Thymus (tissue), 11 donors: ENCODE results near the gene DOCK3. TPM values are rescaled to one million over a fixed set of nuclear protein-coding genes. Genes with fewer than 3 reads are reported as not detected.
"Not testable (repeated sequence)": the region's sequence is repeated elsewhere in the genome, so short reads cannot be mapped to it uniquely, and the experiment has no call there.

Experiments
- DNase-seq, 9 donors: peaks; one replicate each; pipeline ENCODE4 v3.0.0-alpha.2; 2013; ENCODE audit warnings: low spot score in 9 of 9, low read depth in 6 of 9, missing footprints in 1 of 9
- H3K27ac ChIP-seq, 2 donors: one replicate each; pipeline ENCODE4 v1.5.1; 2013; ENCODE audit warnings: control low read depth in 1 of 2, low read depth in 1 of 2, low read length in 1 of 2, mild to moderate bottlenecking in 1 of 2, moderate library complexity in 1 of 2
- H3K27me3 ChIP-seq, 2 donors: one replicate each; pipeline ENCODE4 v1.5.1; 2013; ENCODE audit warnings: low read length in 1 of 2; ENCODE audit not compliant: control insufficient read depth in 2 of 2, insufficient read depth in 1 of 2
- H3K36me3 ChIP-seq, 2 donors: one replicate each; pipeline ENCODE4 v1.5.1; 2013; ENCODE audit warnings: low read length in 1 of 2, mild to moderate bottlenecking in 1 of 2, moderate library complexity in 1 of 2; ENCODE audit not compliant: control insufficient read depth in 2 of 2, insufficient read depth in 2 of 2
- H3K4me1 ChIP-seq, 2 donors: one replicate each; pipeline ENCODE4 v1.5.1; 2013; ENCODE audit warnings: low read length in 2 of 2; ENCODE audit not compliant: control insufficient read depth in 2 of 2, insufficient read depth in 2 of 2
- H3K4me3 ChIP-seq, 2 donors: one replicate each; pipeline ENCODE4 v1.5.1; 2013; ENCODE audit warnings: low read length in 2 of 2, control low read depth in 1 of 2, mild to moderate bottlenecking in 1 of 2
- H3K9me3 ChIP-seq, 2 donors: one replicate each; pipeline ENCODE4 v1.5.1; 2013; ENCODE audit warnings: low read length in 1 of 2, mild to moderate bottlenecking in 1 of 2; ENCODE audit not compliant: control insufficient read depth in 2 of 2, insufficient read depth in 1 of 2
- WGBS: extraction: QIAGEN DNeasy Blood & Tissue Kit; methylation state at CpG from one replicate; pipeline ENCODE4 v1.1.7; 2013; 5-methylcytosine and 5-hydroxymethylcytosine counted together
- polyA plus RNA-seq: library from polyadenylated mRNA; stranded (reverse); fragments of 200-250 nt; gene quantifications from one replicate; pipeline ENCODE4 v1.2.3, GENCODE V29; 2013
- total RNA-seq: library from RNA; stranded (reverse); fragments of 120-200 nt; gene quantifications from one replicate; pipeline ENCODE4 v1.2.4, GENCODE V29; 2013
- donor health status: healthy.

DOCK3 gene
- total and polyA plus RNA-seq, 2 donors = 0.05 to 0.21 TPM

GRCh38 chr3:50792568-50792967 lies 117.8 kb downstream of the DOCK3 start:
- H3K27ac ChIP-seq = no peak overlapping the region
- H3K4me1 ChIP-seq = no peaks in the 10 kb centered on the region
- no peaks in the 10 kb centered on the region for H3K36me3 ChIP-seq
- no peak overlapping the region for H3K4me3 ChIP-seq
- 93% methylated on average over 4 of the region's 4 CpGs for WGBS
- no peaks in the 10 kb centered on the region for H3K9me3 ChIP-seq
- H3K27me3 ChIP-seq = no peaks in the 10 kb centered on the region
- no peak for DNase-seq

- not testable (repeated sequence) for H3K36me3 ChIP-seq, H3K4me1 ChIP-seq, H3K27me3 ChIP-seq, DNase-seq, H3K4me3 ChIP-seq, H3K27ac ChIP-seq
- WGBS = 97% methylated on average over 27 of the region's 27 CpGs
- peaks cover 0 to 22% of the 10 kb centered on the region in 2 donors for H3K9me3 ChIP-seq
Measured at GRCh38 chr3:50803805-50804204, 129.1 kb downstream of the DOCK3 start.

GRCh38 chr3:50804376-50804775 lies 129.6 kb downstream of the DOCK3 start:
- not testable (repeated sequence) for H3K36me3 ChIP-seq, DNase-seq, H3K4me3 ChIP-seq, H3K27me3 ChIP-seq, H3K4me1 ChIP-seq, H3K27ac ChIP-seq
- peaks cover 0 to 22% of the 10 kb centered on the region in 2 donors for H3K9me3 ChIP-seq
- 98% methylated on average over 19 of the region's 20 CpGs for WGBS

GRCh38 chr3:50805321-50805720 lies 130.6 kb downstream of the DOCK3 start:
- H3K4me1 ChIP-seq = no peaks in the 10 kb centered on the region
- H3K27me3 ChIP-seq = no peaks in the 10 kb centered on the region
- H3K27ac ChIP-seq = no peak overlapping the region
- DNase-seq = no peak
- WGBS = 94% methylated on average over 3 of the region's 3 CpGs
- no peaks in the 10 kb centered on the region for H3K36me3 ChIP-seq
- no peak overlapping the region for H3K4me3 ChIP-seq
- H3K9me3 ChIP-seq = peaks cover 0 to 22% of the 10 kb centered on the region in 2 donors

GRCh38 chr3:50806031-50806430 lies 131.3 kb downstream of the DOCK3 start:
- H3K27me3 ChIP-seq = no peaks in the 10 kb centered on the region
- H3K36me3 ChIP-seq = no peaks in the 10 kb centered on the region
- peaks cover 0 to 22% of the 10 kb centered on the region in 2 donors for H3K9me3 ChIP-seq
- H3K4me1 ChIP-seq = no peaks in the 10 kb centered on the region
- 92% methylated on average over 1 of the region's 1 CpG for WGBS
- DNase-seq = no peak
- H3K27ac ChIP-seq = no peak overlapping the region
- H3K4me3 ChIP-seq = no peak overlapping the region

GRCh38 chr3:50806806-50807205 lies 132.1 kb downstream of the DOCK3 start:
- H3K27ac ChIP-seq = no peak overlapping the region
- no peak overlapping the region for H3K4me3 ChIP-seq
- no peaks in the 10 kb centered on the region for H3K4me1 ChIP-seq
- no peaks in the 10 kb centered on the region for H3K36me3 ChIP-seq
- no peaks in the 10 kb centered on the region for H3K27me3 ChIP-seq
- H3K9me3 ChIP-seq = peaks cover 0 to 22% of the 10 kb centered on the region in 2 donors
- WGBS = 94% methylated on average over 4 of the region's 4 CpGs
- no peak for DNase-seq

GRCh38 chr3:50807266-50807665 lies 132.5 kb downstream of the DOCK3 start:
- Histone ChIP-seq H3K4me3 (no peak overlapping the region), H3K9me3 (peaks cover 0 to 22% of the 10 kb centered on the region in 2 donors), H3K27me3 (no peaks in the 10 kb centered on the region), H3K4me1 (no peaks in the 10 kb centered on the region), H3K27ac (no peak overlapping the region), H3K36me3 (no peaks in the 10 kb centered on the region)
- no peak for DNase-seq
- 93% methylated on average over 2 of the region's 2 CpGs for WGBS

GRCh38 chr3:50811893-50812292 lies 137.2 kb downstream of the DOCK3 start:
- no peak for DNase-seq
- Histone ChIP-seq H3K4me3 (no peak overlapping the region), H3K9me3 (no peaks in the 10 kb centered on the region), H3K4me1 (no peaks in the 10 kb centered on the region), H3K36me3 (no peaks in the 10 kb centered on the region), H3K27me3 (no peaks in the 10 kb centered on the region), H3K27ac (no peak overlapping the region)
- 92% methylated on average over 5 of the region's 5 CpGs for WGBS

- no peaks in the 10 kb centered on the region for H3K4me1 ChIP-seq
- H3K4me3 ChIP-seq = no peak overlapping the region
- H3K27ac ChIP-seq = no peak overlapping the region
- no peaks in the 10 kb centered on the region for H3K27me3 ChIP-seq
- H3K9me3 ChIP-seq = no peaks in the 10 kb centered on the region
- DNase-seq = no peak
- no peaks in the 10 kb centered on the region for H3K36me3 ChIP-seq
Measured at GRCh38 chr3:50815844-50816243, 141.1 kb downstream of the DOCK3 start.

- no peak for DNase-seq
- Histone ChIP-seq H3K9me3 (no peaks in the 10 kb centered on the region), H3K27me3 (no peaks in the 10 kb centered on the region), H3K4me1 (no peaks in the 10 kb centered on the region), H3K4me3 (no peak overlapping the region), H3K36me3 (no peaks in the 10 kb centered on the region), H3K27ac (no peak overlapping the region)
- 61% methylated on average over 3 of the region's 3 CpGs for WGBS
Measured at GRCh38 chr3:50816894-50817293, 142.2 kb downstream of the DOCK3 start.
